CD4-positive, alpha-beta T cell (primary cell): ENCODE data around the gene FBXL14. TPM values are rescaled to one million over a fixed set of nuclear protein-coding genes. Genes with fewer than 3 reads are reported as not detected.

ENCODE experiments used
- ATAC-seq: fragments of 200-7000 bp; cut with Tn5 transposase; one replicate; pipeline ENCODE4 v1.10.0; 2022; ENCODE audit warnings: mild to moderate bottlenecking; ENCODE audit not compliant: poor library complexity
- CTCF ChIA-PET: fragments of 350-600 bp; sonication (Branson Sonifier 250); formaldehyde crosslinking; loops from one replicate; lab custom pipeline; 2021; ENCODE audit warnings: antibody characterized with exemption, inconsistent platforms; lab: Charles Lee
- POLR2A ChIA-PET: fragments of 350-600 bp; sonication (Branson Sonifier 250); formaldehyde crosslinking; loops from one replicate; lab custom pipeline; 2021; ENCODE audit warnings: antibody characterized with exemption, inconsistent platforms; lab: Charles Lee
- DNase-seq, 14 experiments: peaks; one replicate each; pipeline ENCODE4 v3.0.0-alpha.2; 2013 to 2020; ENCODE audit warnings: mixed read lengths in 2 of 14
- H3K27ac ChIP-seq, 2 donors: one replicate each; pipeline versions ENCODE4 v1.5.1 to v1.7.0; 2013; ENCODE audit warnings: low read length in 2 of 2, low read depth in 1 of 2, mild to moderate bottlenecking in 1 of 2
- H3K27me3 ChIP-seq, 2 experiments: 1 replicate in 1 of 2; 2 replicates in 1 of 2; pipeline versions ENCODE4 v1.6.1 to v1.7.0; 2013; ENCODE audit warnings: low read length in 2 of 2, control low read depth in 1 of 2, mild to moderate bottlenecking in 1 of 2, moderate library complexity in 1 of 2; ENCODE audit not compliant: insufficient read depth in 2 of 2, control insufficient read depth in 1 of 2
- H3K36me3 ChIP-seq: one replicate; pipeline ENCODE4 v1.6.1; 2013; ENCODE audit warnings: low read length, control low read depth; ENCODE audit not compliant: insufficient read depth
- H3K4me1 ChIP-seq: one replicate; pipeline ENCODE4 v1.6.1; 2013; ENCODE audit warnings: low read length, control low read depth; ENCODE audit not compliant: insufficient read depth
- H3K4me3 ChIP-seq: one replicate; pipeline ENCODE4 v1.5.1; 2013; ENCODE audit warnings: mild to moderate bottlenecking, low read length, moderate library complexity
- H3K9me3 ChIP-seq, 2 experiments: 1 replicate in 1 of 2; 2 replicates in 1 of 2; pipeline versions ENCODE4 v1.6.1 to v1.7.0; 2013; ENCODE audit warnings: low read length in 2 of 2, mild to moderate bottlenecking in 2 of 2, control low read depth in 1 of 2, moderate library complexity in 1 of 2; ENCODE audit not compliant: control insufficient read depth in 1 of 2, insufficient read depth in 1 of 2
- H3K27ac Mint-ChIP-seq: one replicate; pipeline ENCODE4 v1.8.0; 2020; ENCODE audit warnings: mixed read lengths
- H3K27me3 Mint-ChIP-seq: one replicate; pipeline ENCODE4 v1.8.0; 2021; ENCODE audit warnings: mixed read lengths
- H3K36me3 Mint-ChIP-seq: one replicate; pipeline ENCODE4 v1.8.0; 2021; ENCODE audit warnings: low read depth, mixed read lengths
- H3K4me1 Mint-ChIP-seq: one replicate; pipeline ENCODE4 v1.8.0; 2021; ENCODE audit warnings: low read depth, mixed read lengths
- H3K4me3 Mint-ChIP-seq: one replicate; pipeline ENCODE4 v1.8.0; 2020; ENCODE audit warnings: mild to moderate bottlenecking, mixed read lengths
- H3K9me3 Mint-ChIP-seq: one replicate; pipeline ENCODE4 v1.8.0; 2020; ENCODE audit warnings: mixed read lengths
- CTCF ChIP-seq: fragments of 200-600 bp; IDR thresholded peaks from one replicate; pipeline ENCODE4 v1.8.0; 2022; ENCODE audit warnings: antibody characterized with exemption, mild to moderate bottlenecking
- intact Hi-C, 2 experiments: fragments of 100-400 bp; cut with DNase I in 1 of 2; cut with micrococcal nuclease in 1 of 2; formaldehyde crosslinking; loops; one replicate each; pipeline versions ENCODE4 v1.15.1 to v1.9.0; 2023 to 2025; cut with DNase I, micrococcal nuclease
- total RNA-seq, 174 experiments: library from RNA in 2 of 174; stranded (reverse) in 2 of 174; gene quantifications; one replicate each; pipeline ENCODE4 v1.2.3 and lab custom pipeline; 2021 to 2026

FBXL14 gene
- total RNA-seq, 2 experiments from 2014 or later, result 32.3 to 33.6 TPM

GRCh38 chr12:1572731-1573130 lies 21.6 kb downstream of the FBXL14 start:
- ChIA-PET POLR2A (no interaction called here), CTCF (no interaction called here)
- Mint-ChIP-seq H3K27me3 (no peaks in the 10 kb centered on the region), H3K4me3 (no peak overlapping the region), H3K4me1 (no peaks in the 10 kb centered on the region), H3K27ac (no peak overlapping the region), H3K9me3 (no peaks in the 10 kb centered on the region), H3K36me3 (no peaks in the 10 kb centered on the region)
- intact Hi-C loops, result no loop called here
- TF ChIP-seq CTCF, result no peak
- Histone ChIP-seq H3K4me1 (no peaks in the 10 kb centered on the region), H3K9me3 (no peaks in the 10 kb centered on the region), H3K27ac (no peak overlapping the region), H3K4me3 (no peak overlapping the region), H3K27me3 (no peaks in the 10 kb centered on the region), H3K36me3 (peaks cover 2% of the 10 kb centered on the region)
- ATAC-seq (no peak), DNase-seq (no peak)

- Mint-ChIP-seq H3K27ac (no peak overlapping the region), H3K36me3 (peaks cover 10% of the 10 kb centered on the region), H3K4me1 (no peaks in the 10 kb centered on the region), H3K27me3 (no peaks in the 10 kb centered on the region), H3K4me3 (no peak overlapping the region), H3K9me3 (no peaks in the 10 kb centered on the region)
- Histone ChIP-seq H3K4me3 (no peak overlapping the region), H3K27ac (no peak overlapping the region), H3K4me1 (no peaks in the 10 kb centered on the region), H3K9me3 (no peaks in the 10 kb centered on the region), H3K27me3 (no peaks in the 10 kb centered on the region), H3K36me3 (no peaks in the 10 kb centered on the region)
- intact Hi-C loops, result no loop called here
- TF ChIP-seq CTCF, result no peak
- ATAC-seq, result no peak
- ChIA-PET CTCF (no interaction called here), POLR2A (no interaction called here)
- no peak for DNase-seq
Observed at GRCh38 chr12:1567852-1568251, 26.5 kb downstream of the FBXL14 start.

- H3K4me3 ChIP-seq, result no peak overlapping the region
- no peaks in the 10 kb centered on the region for H3K27me3 ChIP-seq
- intact Hi-C loops, result no loop called here
- CTCF ChIA-PET, result no interaction called here
- H3K9me3 Mint-ChIP-seq, result no peaks in the 10 kb centered on the region
- no peak overlapping the region for H3K27ac ChIP-seq
- DNase-seq (no peak), ATAC-seq (no peak)
- H3K36me3 ChIP-seq, result no peaks in the 10 kb centered on the region
- H3K4me1 ChIP-seq, result no peaks in the 10 kb centered on the region
- H3K4me1 Mint-ChIP-seq, result no peaks in the 10 kb centered on the region
- no peak overlapping the region for H3K27ac Mint-ChIP-seq
- H3K36me3 Mint-ChIP-seq, result peaks cover 10% of the 10 kb centered on the region
- no peak for TF ChIP-seq CTCF
- H3K27me3 Mint-ChIP-seq, result no peaks in the 10 kb centered on the region
- no peak overlapping the region for H3K4me3 Mint-ChIP-seq
- no peaks in the 10 kb centered on the region for H3K9me3 ChIP-seq
- POLR2A ChIA-PET, result no interaction called here
Observed at GRCh38 chr12:1566449-1567135, 27.8 kb downstream of the FBXL14 start.
